ENCODE measurements around the gene CFAP161. TPM values are rescaled to one million over a fixed set of nuclear protein-coding genes. Genes with fewer than 3 reads are reported as not detected.
A peak's percentile ranks its signal among the peaks of the same experiment; 100 is the strongest.
"Not testable (repeated sequence)": the region's sequence is repeated elsewhere in the genome, so short reads cannot be mapped to it uniquely, and the experiment has no call there.

CFAP161 gene
- total RNA-seq, 1 donor from 2014 or later: 0.36 TPM

- no peak for ATAC-seq
These were observed 26.2 kb upstream of the CFAP161 start for GRCh38 chr15:81107889-81108288.

GRCh38 chr15:81108427-81108826 is 25.6 kb upstream of the CFAP161 start:
- ATAC-seq: no peak

GRCh38 chr15:81111018-81111417 is 23.1 kb upstream of the CFAP161 start:
- peak; percentile 88 for ATAC-seq

- ATAC-seq: peak; percentile 71
These were observed 22.3 kb upstream of the CFAP161 start for GRCh38 chr15:81111510-81112470.

- no peak for ATAC-seq
These were observed 20.8 kb upstream of the CFAP161 start for GRCh38 chr15:81113204-81113657.

GRCh38 chr15:81113861-81114291 is 20.2 kb upstream of the CFAP161 start:
- ATAC-seq: no peak

GRCh38 chr15:81115054-81115939 is 18.8 kb upstream of the CFAP161 start:
- ATAC-seq: no peak

GRCh38 chr15:81117136-81117535 is 16.9 kb upstream of the CFAP161 start:
- ATAC-seq: peak; percentile 33

GRCh38 chr15:81117581-81117980 is 16.5 kb upstream of the CFAP161 start:
- ATAC-seq: no peak

- ATAC-seq: no peak
These were observed 15.7 kb upstream of the CFAP161 start for GRCh38 chr15:81118361-81118760.

- ATAC-seq: no peak
These were observed 14.0 kb upstream of the CFAP161 start for GRCh38 chr15:81120069-81120468.

- no peak for ATAC-seq
These were observed 7.2 kb upstream of the CFAP161 start for GRCh38 chr15:81126892-81127291.

- not testable (repeated sequence) for ATAC-seq
These were observed 7.4 kb downstream of the CFAP161 start for GRCh38 chr15:81141478-81141877.

GRCh38 chr15:81146006-81146405 is 11.9 kb downstream of the CFAP161 start:
- no peak for ATAC-seq

- ATAC-seq: no peak
These were observed 12.4 kb downstream of the CFAP161 start for GRCh38 chr15:81146466-81146865.

- ATAC-seq: no peak
These were observed 17.3 kb downstream of the CFAP161 start for GRCh38 chr15:81151389-81151788.

GRCh38 chr15:81152339-81152738 is 18.3 kb downstream of the CFAP161 start:
- no peak for ATAC-seq

GRCh38 chr15:81152799-81153198 is 18.7 kb downstream of the CFAP161 start:
- no peak for ATAC-seq

- no peak for ATAC-seq
These were observed 21.5 kb downstream of the CFAP161 start for GRCh38 chr15:81155375-81156218.

- no peak for ATAC-seq
These were observed 22.3 kb downstream of the CFAP161 start for GRCh38 chr15:81156324-81156723.

- peak; percentile 93 for ATAC-seq
These were observed 23.3 kb downstream of the CFAP161 start for GRCh38 chr15:81157195-81157938.

- ATAC-seq: peak; percentile 80
These were observed 23.8 kb downstream of the CFAP161 start for GRCh38 chr15:81157939-81158223.
